Measurements from ENCODE around the gene PXK.

PXK gene

GRCh38 chr3:58351920-58352319 lies 19.2 kb downstream of the PXK start:
- TF ChIP-seq GATA2 (IDR thresholded peaks at IDR 0.05; ENCODE audit: low read depth, low read length) (no peak), GATA3 (IDR thresholded peaks at IDR 0.05; ENCODE audit: low read depth, low read length) (no peak)

GRCh38 chr3:58352626-58353025 lies 19.9 kb downstream of the PXK start:
- TF ChIP-seq GATA3 (IDR thresholded peaks at IDR 0.05; ENCODE audit: low read depth, low read length) (no peak), GATA2 (IDR thresholded peaks at IDR 0.05; ENCODE audit: low read depth, low read length) (no peak)

GRCh38 chr3:58353722-58354553 lies 21.2 kb downstream of the PXK start:
- TF ChIP-seq GATA2 (IDR thresholded peaks at IDR 0.05; ENCODE audit: low read depth, low read length) (no peak), GATA3 (IDR thresholded peaks at IDR 0.05; ENCODE audit: low read depth, low read length) (no peak)

- TF ChIP-seq GATA2 (IDR thresholded peaks at IDR 0.05; ENCODE audit: low read depth, low read length), result no peak
- TF ChIP-seq GATA3 (IDR thresholded peaks at IDR 0.05; ENCODE audit: low read depth, low read length), result no peak
Observed at GRCh38 chr3:58355179-58355578, 22.5 kb downstream of the PXK start.

- TF ChIP-seq GATA2 (IDR thresholded peaks at IDR 0.05; ENCODE audit: low read depth, low read length) (no peak), GATA3 (IDR thresholded peaks at IDR 0.05; ENCODE audit: low read depth, low read length) (no peak)
Observed at GRCh38 chr3:58356054-58356453, 23.4 kb downstream of the PXK start.

- TF ChIP-seq GATA2 (IDR thresholded peaks at IDR 0.05; ENCODE audit: low read depth, low read length), result no peak
Observed at GRCh38 chr3:58357402-58357801, 24.7 kb downstream of the PXK start.

GRCh38 chr3:58358092-58358491 lies 25.4 kb downstream of the PXK start:
- TF ChIP-seq GATA2 (IDR thresholded peaks at IDR 0.05; ENCODE audit: low read depth, low read length), result no peak
- no peak for TF ChIP-seq GATA3 (IDR thresholded peaks at IDR 0.05; ENCODE audit: low read depth, low read length)

- TF ChIP-seq GATA3 (IDR thresholded peaks at IDR 0.05; ENCODE audit: low read depth, low read length) (no peak), GATA2 (IDR thresholded peaks at IDR 0.05; ENCODE audit: low read depth, low read length) (no peak)
Observed at GRCh38 chr3:58358808-58359207, 26.1 kb downstream of the PXK start.

- TF ChIP-seq GATA2 (IDR thresholded peaks at IDR 0.05; ENCODE audit: low read depth, low read length), result no peak
- no peak for TF ChIP-seq GATA3 (IDR thresholded peaks at IDR 0.05; ENCODE audit: low read depth, low read length)
Observed at GRCh38 chr3:58359621-58360020, 26.9 kb downstream of the PXK start.

GRCh38 chr3:58361866-58362265 lies 29.2 kb downstream of the PXK start:
- TF ChIP-seq GATA2 (IDR thresholded peaks at IDR 0.05; ENCODE audit: low read depth, low read length) (no peak), GATA3 (IDR thresholded peaks at IDR 0.05; ENCODE audit: low read depth, low read length) (no peak)

- TF ChIP-seq GATA3 (IDR thresholded peaks at IDR 0.05; ENCODE audit: low read depth, low read length), result no peak
- TF ChIP-seq GATA2 (IDR thresholded peaks at IDR 0.05; ENCODE audit: low read depth, low read length), result no peak
Observed at GRCh38 chr3:58366699-58367098, 34.0 kb downstream of the PXK start.

- no peak for TF ChIP-seq GATA2 (IDR thresholded peaks at IDR 0.05; ENCODE audit: low read depth, low read length)
- TF ChIP-seq GATA3 (IDR thresholded peaks at IDR 0.05; ENCODE audit: low read depth, low read length), result no peak
Observed at GRCh38 chr3:58369038-58369437, 36.3 kb downstream of the PXK start.

GRCh38 chr3:58369876-58370275 lies 37.2 kb downstream of the PXK start:
- TF ChIP-seq GATA3 (IDR thresholded peaks at IDR 0.05; ENCODE audit: low read depth, low read length), result no peak
- TF ChIP-seq GATA2 (IDR thresholded peaks at IDR 0.05; ENCODE audit: low read depth, low read length), result no peak

- TF ChIP-seq GATA2 (IDR thresholded peaks at IDR 0.05; ENCODE audit: low read depth, low read length) (no peak), GATA3 (IDR thresholded peaks at IDR 0.05; ENCODE audit: low read depth, low read length) (no peak)
Observed at GRCh38 chr3:58370407-58370806, 37.7 kb downstream of the PXK start.

GRCh38 chr3:58371754-58372153 lies 39.1 kb downstream of the PXK start:
- no peak for TF ChIP-seq GATA3 (IDR thresholded peaks at IDR 0.05; ENCODE audit: low read depth, low read length)
- no peak for TF ChIP-seq GATA2 (IDR thresholded peaks at IDR 0.05; ENCODE audit: low read depth, low read length)
